ENCODE results near the gene E2F2.
A peak's percentile ranks its signal among the peaks of the same experiment; 100 is the strongest.
"Not testable (repeated sequence)": the region's sequence is repeated elsewhere in the genome, so short reads cannot be mapped to it uniquely, and the experiment has no call there.

E2F2 gene

GRCh38 chr1:23545851-23546250, 14.8 kb upstream of the E2F2 start:
- Mint-ChIP-seq H3K9me3 (peaks cover 4% of the 10 kb centered on the region), H3K4me1 (peaks cover 65% of the 10 kb centered on the region), H3K27ac (peak overlapping the region; percentile 57), H3K27me3 (ENCODE audit: low read depth, poor library complexity) (peaks cover 3% of the 10 kb centered on the region), H3K4me3 (no peak overlapping the region), H3K36me3 (ENCODE audit: low read depth) (no peaks in the 10 kb centered on the region)
- no peak for DNase-seq
- TF ChIP-seq, protein P1, sequence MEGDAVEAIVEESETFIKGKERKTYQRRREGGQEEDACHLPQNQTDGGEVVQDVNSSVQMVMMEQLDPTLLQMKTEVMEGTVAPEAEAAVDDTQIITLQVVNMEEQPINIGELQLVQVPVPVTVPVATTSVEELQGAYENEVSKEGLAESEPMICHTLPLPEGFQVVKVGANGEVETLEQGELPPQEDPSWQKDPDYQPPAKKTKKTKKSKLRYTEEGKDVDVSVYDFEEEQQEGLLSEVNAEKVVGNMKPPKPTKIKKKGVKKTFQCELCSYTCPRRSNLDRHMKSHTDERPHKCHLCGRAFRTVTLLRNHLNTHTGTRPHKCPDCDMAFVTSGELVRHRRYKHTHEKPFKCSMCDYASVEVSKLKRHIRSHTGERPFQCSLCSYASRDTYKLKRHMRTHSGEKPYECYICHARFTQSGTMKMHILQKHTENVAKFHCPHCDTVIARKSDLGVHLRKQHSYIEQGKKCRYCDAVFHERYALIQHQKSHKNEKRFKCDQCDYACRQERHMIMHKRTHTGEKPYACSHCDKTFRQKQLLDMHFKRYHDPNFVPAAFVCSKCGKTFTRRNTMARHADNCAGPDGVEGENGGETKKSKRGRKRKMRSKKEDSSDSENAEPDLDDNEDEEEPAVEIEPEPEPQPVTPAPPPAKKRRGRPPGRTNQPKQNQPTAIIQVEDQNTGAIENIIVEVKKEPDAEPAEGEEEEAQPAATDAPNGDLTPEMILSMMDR (IDR thresholded peaks at IDR 0.05) = no peak

GRCh38 chr1:23544444-23545389, 13.7 kb upstream of the E2F2 start:
- Mint-ChIP-seq H3K4me1 (peaks cover 65% of the 10 kb centered on the region), H3K4me3 (no peak overlapping the region), H3K36me3 (ENCODE audit: low read depth) (no peaks in the 10 kb centered on the region), H3K27me3 (ENCODE audit: low read depth, poor library complexity) (peaks cover 5% of the 10 kb centered on the region), H3K9me3 (peaks cover 4% of the 10 kb centered on the region), H3K27ac (no peak overlapping the region)
- TF ChIP-seq, protein P1 (IDR thresholded peaks at IDR 0.05) = peak; percentile 87
- DNase-seq = peak; percentile 82

DNA sequence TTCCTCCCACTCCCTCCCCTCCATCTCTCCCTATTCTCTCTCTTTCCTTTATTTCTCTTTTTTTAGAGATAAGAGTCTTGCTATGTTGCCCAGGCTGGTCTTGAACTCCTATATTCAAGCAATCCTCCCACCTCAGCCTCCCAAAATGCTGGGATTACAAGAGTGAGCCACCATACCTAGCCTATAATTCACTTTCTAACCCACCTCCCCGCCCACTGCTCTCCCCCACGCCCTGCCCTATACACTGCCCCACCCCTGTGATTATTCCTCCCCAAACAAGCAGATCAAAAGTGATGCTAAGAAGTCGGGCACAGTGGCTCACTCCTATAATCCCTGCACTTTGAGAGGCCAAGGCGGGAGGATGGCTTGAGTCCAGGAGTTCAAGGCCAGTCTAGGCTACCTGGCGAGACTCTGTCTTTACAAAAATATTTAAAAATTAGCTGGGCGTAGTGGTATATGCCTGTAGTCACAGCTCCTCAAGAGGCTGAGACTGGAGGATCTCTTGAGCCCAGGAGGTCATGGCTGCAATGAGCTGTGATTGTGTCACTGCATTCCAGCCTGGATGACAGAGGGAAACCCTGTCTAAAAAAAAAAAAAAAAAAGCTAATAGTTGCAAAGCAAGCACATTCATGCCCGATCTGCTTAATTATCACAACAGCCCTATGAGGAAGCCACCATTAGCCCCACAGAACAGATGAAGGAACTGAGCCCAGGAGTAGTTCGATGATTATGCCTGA, 12.8 kb upstream of the E2F2 start:
- DNase-seq = no peak
- H3K9me3 Mint-ChIP-seq = peaks cover 4% of the 10 kb centered on the region
- H3K4me3 Mint-ChIP-seq = no peak overlapping the region
- H3K36me3 Mint-ChIP-seq (ENCODE audit: low read depth) = no peaks in the 10 kb centered on the region
- TF ChIP-seq, protein P1 (IDR thresholded peaks at IDR 0.05) = no peak
- peaks cover 63% of the 10 kb centered on the region for H3K4me1 Mint-ChIP-seq
- H3K27ac Mint-ChIP-seq = no peak overlapping the region
- peaks cover 5% of the 10 kb centered on the region for H3K27me3 Mint-ChIP-seq (ENCODE audit: low read depth, poor library complexity)

GRCh38 chr1:23542940-23543339, 11.9 kb upstream of the E2F2 start:
- not testable (repeated sequence) for H3K4me3 Mint-ChIP-seq; H3K27me3 Mint-ChIP-seq (ENCODE audit: low read depth, poor library complexity); H3K36me3 Mint-ChIP-seq (ENCODE audit: low read depth); H3K9me3 Mint-ChIP-seq; DNase-seq
- H3K27ac Mint-ChIP-seq = peak overlapping the region; percentile 62
- H3K4me1 Mint-ChIP-seq = peaks cover 54% of the 10 kb centered on the region

DNA sequence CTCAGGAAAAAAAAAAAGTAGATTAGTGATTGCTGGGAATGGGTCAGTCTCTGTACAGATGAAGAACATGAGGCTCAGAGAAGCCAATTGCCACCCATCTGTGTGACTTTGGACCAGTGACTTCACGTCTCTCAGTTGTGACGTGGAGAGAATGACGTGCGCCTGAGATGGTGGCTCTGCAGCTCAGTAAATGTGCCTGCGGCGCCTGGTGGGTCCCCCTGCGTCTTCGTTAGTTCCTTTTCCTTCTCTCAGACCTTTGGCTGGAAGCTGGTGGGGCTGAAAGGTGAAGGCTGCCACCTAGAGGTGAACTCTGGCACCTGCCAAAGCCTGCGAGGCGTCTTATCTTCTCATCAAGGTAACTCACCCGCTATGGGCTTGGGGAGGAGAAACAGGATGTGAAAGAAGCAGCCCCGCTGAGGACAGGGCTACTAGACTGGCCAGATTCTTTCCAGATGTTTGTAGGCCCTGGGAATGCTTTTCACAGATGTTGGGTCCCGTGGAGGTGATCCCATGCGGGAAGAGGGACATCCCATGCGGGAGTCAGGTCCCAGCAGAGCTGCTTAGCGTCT, 8.7 kb upstream of the E2F2 start:
- peak; percentile 89 for DNase-seq
- TF ChIP-seq, protein P1 (IDR thresholded peaks at IDR 0.05) = peak; percentile 85
- Mint-ChIP-seq H3K9me3 (peaks cover 4% of the 10 kb centered on the region), H3K4me3 (peak overlapping the region; percentile 47), H3K4me1 (peaks cover 29% of the 10 kb centered on the region), H3K27me3 (ENCODE audit: low read depth, poor library complexity) (peaks cover 14% of the 10 kb centered on the region), H3K36me3 (ENCODE audit: low read depth) (no peaks in the 10 kb centered on the region), H3K27ac (no peak overlapping the region)
